Large intestine (tissue), 3 donors: ENCODE measurements around the gene SYNPR. TPM values are rescaled to one million over a fixed set of nuclear protein-coding genes. Genes with fewer than 3 reads are reported as not detected.

Source experiments
- DNase-seq, 2 donors: peaks; one replicate each; pipeline versions ENCODE4 v3.0.0 to v3.0.0-alpha.2; 2013
- H3K27ac ChIP-seq: one replicate; pipeline ENCODE4 v1.5.1; 2013; ENCODE audit warnings: low read length
- H3K27me3 ChIP-seq: 2 replicates; pipeline ENCODE4 v1.6.1; 2013; ENCODE audit warnings: low read length; ENCODE audit not compliant: control insufficient read depth, insufficient read depth
- H3K36me3 ChIP-seq: 2 replicates; pipeline ENCODE4 v1.6.1; 2013; ENCODE audit warnings: low read length; ENCODE audit not compliant: control insufficient read depth, insufficient read depth
- H3K4me1 ChIP-seq: one replicate; pipeline ENCODE4 v1.6.1; 2013; ENCODE audit warnings: low read length; ENCODE audit not compliant: control insufficient read depth, insufficient read depth
- H3K4me3 ChIP-seq: one replicate; pipeline ENCODE4 v1.5.1; 2013; ENCODE audit warnings: low read length
- H3K9me3 ChIP-seq: one replicate; pipeline ENCODE4 v1.6.1; 2013; ENCODE audit warnings: mild to moderate bottlenecking, low read depth, low read length, moderate library complexity; ENCODE audit not compliant: control insufficient read depth
- WGBS: methylation state at CpG from one replicate; pipeline ENCODE4 v1.1.5; 2013; ENCODE audit warnings: low lambda C conversion rate; ENCODE audit not compliant: insufficient coverage; 5-methylcytosine and 5-hydroxymethylcytosine counted together
- polyA plus RNA-seq: library from polyadenylated mRNA; unstranded; fragments of 120-200 nt; gene quantifications from one replicate; pipeline ENCODE4 v1.2.1, GENCODE V29; 2013

Gene SYNPR
- polyA plus RNA-seq, 1 donor, result 0.87 TPM

GRCh38 chr3:63365671-63366070 is 87.6 kb downstream of the SYNPR start:
- Histone ChIP-seq H3K27me3 (no peaks in the 10 kb centered on the region), H3K4me1 (no peaks in the 10 kb centered on the region), H3K36me3 (no peaks in the 10 kb centered on the region), H3K9me3 (no peaks in the 10 kb centered on the region), H3K27ac (no peak overlapping the region), H3K4me3 (no peak overlapping the region)
- WGBS, result no CpG with 5 or more reads among the region's 5 CpGs
- no peak for DNase-seq

GRCh38 chr3:63370094-63370493 is 92.0 kb downstream of the SYNPR start:
- Histone ChIP-seq H3K27me3 (no peaks in the 10 kb centered on the region), H3K27ac (no peak overlapping the region), H3K4me1 (no peaks in the 10 kb centered on the region), H3K4me3 (no peak overlapping the region), H3K9me3 (no peaks in the 10 kb centered on the region), H3K36me3 (no peaks in the 10 kb centered on the region)
- WGBS, result no CpG with 5 or more reads among the region's 1 CpG
- DNase-seq, result no peak

- WGBS, result 50% methylated on average over 2 of the region's 2 CpGs
Observed at GRCh38 chr3:63383040-63383439, 104.9 kb downstream of the SYNPR start.

GRCh38 chr3:63384382-63384781 is 106.3 kb downstream of the SYNPR start:
- 83% methylated on average over 2 of the region's 3 CpGs for WGBS

More at GRCh38 chr3:63383040-63383439, 104.9 kb downstream of the SYNPR start:
- H3K27me3 ChIP-seq, result no peaks in the 10 kb centered on the region
- no peak overlapping the region for H3K4me3 ChIP-seq
- DNase-seq, result no peak
- no peak overlapping the region for H3K27ac ChIP-seq
- no peaks in the 10 kb centered on the region for H3K36me3 ChIP-seq
- H3K9me3 ChIP-seq, result no peaks in the 10 kb centered on the region
- H3K4me1 ChIP-seq, result no peaks in the 10 kb centered on the region

GRCh38 chr3:63385629-63386028 is 107.5 kb downstream of the SYNPR start:
- no peaks in the 10 kb centered on the region for H3K36me3 ChIP-seq
- H3K27ac ChIP-seq, result no peak overlapping the region
- no peaks in the 10 kb centered on the region for H3K9me3 ChIP-seq
- no peaks in the 10 kb centered on the region for H3K4me1 ChIP-seq
- WGBS, result 100% methylated on average over 2 of the region's 3 CpGs
- no peaks in the 10 kb centered on the region for H3K27me3 ChIP-seq
- DNase-seq, result no peak
- H3K4me3 ChIP-seq, result no peak overlapping the region

More at GRCh38 chr3:63384382-63384781, 106.3 kb downstream of the SYNPR start:
- H3K4me3 ChIP-seq, result no peak overlapping the region
- H3K36me3 ChIP-seq, result no peaks in the 10 kb centered on the region
- no peaks in the 10 kb centered on the region for H3K4me1 ChIP-seq
- H3K27ac ChIP-seq, result no peak overlapping the region
- no peak for DNase-seq
- no peaks in the 10 kb centered on the region for H3K27me3 ChIP-seq
- H3K9me3 ChIP-seq, result no peaks in the 10 kb centered on the region

GRCh38 chr3:63386568-63386967 is 108.5 kb downstream of the SYNPR start:
- H3K27ac ChIP-seq, result no peak overlapping the region
- H3K4me1 ChIP-seq, result no peaks in the 10 kb centered on the region
- no peak for DNase-seq
- no peaks in the 10 kb centered on the region for H3K9me3 ChIP-seq
- no peak overlapping the region for H3K4me3 ChIP-seq
- H3K36me3 ChIP-seq, result no peaks in the 10 kb centered on the region
- WGBS, result no CpG with 5 or more reads among the region's 4 CpGs
- no peaks in the 10 kb centered on the region for H3K27me3 ChIP-seq

GRCh38 chr3:63387568-63387967 is 109.5 kb downstream of the SYNPR start:
- no peaks in the 10 kb centered on the region for H3K4me1 ChIP-seq
- H3K36me3 ChIP-seq, result no peaks in the 10 kb centered on the region
- H3K27ac ChIP-seq, result no peak overlapping the region
- no peaks in the 10 kb centered on the region for H3K9me3 ChIP-seq
- H3K4me3 ChIP-seq, result no peak overlapping the region
- DNase-seq, result no peak
- H3K27me3 ChIP-seq, result no peaks in the 10 kb centered on the region
- no CpG with 5 or more reads among the region's 3 CpGs for WGBS

GRCh38 chr3:63390710-63391230 is 112.7 kb downstream of the SYNPR start:
- Histone ChIP-seq H3K9me3 (no peaks in the 10 kb centered on the region), H3K27ac (no peak overlapping the region), H3K4me3 (no peak overlapping the region), H3K36me3 (no peaks in the 10 kb centered on the region), H3K4me1 (no peaks in the 10 kb centered on the region), H3K27me3 (no peaks in the 10 kb centered on the region)
- DNase-seq, result no peak
- 100% methylated on average over 1 of the region's 5 CpGs for WGBS

- H3K27ac ChIP-seq, result peak overlapping the region; percentile 53
- peak; percentile 47 to 79 for DNase-seq
- no peak overlapping the region for H3K4me3 ChIP-seq
- no CpG with 5 or more reads among the region's 4 CpGs for WGBS
- H3K27me3 ChIP-seq, result no peaks in the 10 kb centered on the region
- H3K4me1 ChIP-seq, result peaks cover 4% of the 10 kb centered on the region
- no peaks in the 10 kb centered on the region for H3K36me3 ChIP-seq
- H3K9me3 ChIP-seq, result no peaks in the 10 kb centered on the region
Observed at GRCh38 chr3:63395960-63396359, 117.9 kb downstream of the SYNPR start.

GRCh38 chr3:63400246-63400860 is 122.2 kb downstream of the SYNPR start:
- no peaks in the 10 kb centered on the region for H3K9me3 ChIP-seq
- no peaks in the 10 kb centered on the region for H3K27me3 ChIP-seq
- peak overlapping the region; percentile 49 for H3K27ac ChIP-seq
- DNase-seq, result peak; percentile 52 to 70
- no peak overlapping the region for H3K4me3 ChIP-seq
- 100% methylated on average over 1 of the region's 6 CpGs for WGBS
- peaks cover 6% of the 10 kb centered on the region for H3K4me1 ChIP-seq
- H3K36me3 ChIP-seq, result no peaks in the 10 kb centered on the region

GRCh38 chr3:63405882-63406281 is 127.8 kb downstream of the SYNPR start:
- H3K27ac ChIP-seq, result no peak overlapping the region
- peaks cover 2% of the 10 kb centered on the region for H3K4me1 ChIP-seq
- H3K36me3 ChIP-seq, result no peaks in the 10 kb centered on the region
- H3K9me3 ChIP-seq, result no peaks in the 10 kb centered on the region
- H3K27me3 ChIP-seq, result no peaks in the 10 kb centered on the region
- DNase-seq, result no peak
- H3K4me3 ChIP-seq, result no peak overlapping the region
- no CpG with 5 or more reads among the region's 3 CpGs for WGBS
